Uterus (tissue), 4 donors: ENCODE results near the gene ALG3. TPM values are rescaled to one million over a fixed set of nuclear protein-coding genes. Genes with fewer than 3 reads are reported as not detected.

Experiments
- DNase-seq, 2 donors: peaks; one replicate each; pipeline ENCODE4 v3.0.0-alpha.2; 2019 to 2020
- H3K27ac ChIP-seq, 2 donors: fragments of 200-600 bp; sonication (generic); 1 replicate in 1 of 2; 2 replicates in 1 of 2; pipeline ENCODE4 v1.5.1; 2016 to 2018
- H3K27me3 ChIP-seq, 2 donors: fragments of 200-600 bp; sonication (generic); one replicate each; pipeline ENCODE4 v1.5.1; 2018 to 2019; ENCODE audit warnings: control low read depth in 1 of 2
- H3K36me3 ChIP-seq, 2 donors: fragments of 200-600 bp; sonication (generic); one replicate each; pipeline ENCODE4 v1.5.1; 2019; ENCODE audit warnings: control low read depth in 1 of 2
- H3K4me1 ChIP-seq, 2 donors: fragments of 200-600 bp; sonication (generic); one replicate each; pipeline ENCODE4 v1.5.1; 2018 to 2019; ENCODE audit warnings: control low read depth in 1 of 2
- H3K4me3 ChIP-seq, 2 donors: fragments of 200-600 bp; sonication (generic); 1 replicate in 1 of 2; 2 replicates in 1 of 2; pipeline ENCODE4 v1.5.1; 2018 to 2019; ENCODE audit warnings: mild to moderate bottlenecking in 1 of 2
- H3K9me3 ChIP-seq, 2 donors: fragments of 200-600 bp; sonication (generic); one replicate each; pipeline ENCODE4 v1.5.1; 2019; ENCODE audit warnings: control low read depth in 1 of 2
- CTCF ChIP-seq, 4 experiments: fragments of 200-600 bp in 2 of 4; fragments of 450-650 bp in 2 of 4; sonication (generic) in 2 of 4; IDR thresholded peaks; one replicate each; pipeline ENCODE4 v1.5.1; 2016 to 2019; ENCODE audit warnings: antibody characterized with exemption in 4 of 4, mild to moderate bottlenecking in 2 of 4, moderate library complexity in 1 of 4
- POLR2A ChIP-seq, 2 donors: fragments of 450-650 bp; IDR thresholded peaks; one replicate each; pipeline ENCODE4 v1.6.1; 2016; ENCODE audit warnings: antibody characterized with exemption in 2 of 2, mild to moderate bottlenecking in 1 of 2, moderate library complexity in 1 of 2
- intact Hi-C: fragments of 100-400 bp; cut with DNase I; formaldehyde crosslinking; loops from one replicate; pipeline ENCODE4 v1.15.1; 2023; ENCODE audit warnings: low total_unique reads
- total RNA-seq, 4 donors: library from RNA; depleted of rRNA in 3 of 4; stranded (reverse); fragments of >200 nt in 3 of 4; gene quantifications; one replicate each; pipeline versions ENCODE4 v1.1.0 to v1.2.4, GENCODE V29; 2014 to 2023
- donor health status: DM: yes; HTN: yes; CAD: no.

The ALG3 gene
- total RNA-seq = 10 to 100 TPM; 16.5 to 77.1 (median 53.1) TPM

DNA sequence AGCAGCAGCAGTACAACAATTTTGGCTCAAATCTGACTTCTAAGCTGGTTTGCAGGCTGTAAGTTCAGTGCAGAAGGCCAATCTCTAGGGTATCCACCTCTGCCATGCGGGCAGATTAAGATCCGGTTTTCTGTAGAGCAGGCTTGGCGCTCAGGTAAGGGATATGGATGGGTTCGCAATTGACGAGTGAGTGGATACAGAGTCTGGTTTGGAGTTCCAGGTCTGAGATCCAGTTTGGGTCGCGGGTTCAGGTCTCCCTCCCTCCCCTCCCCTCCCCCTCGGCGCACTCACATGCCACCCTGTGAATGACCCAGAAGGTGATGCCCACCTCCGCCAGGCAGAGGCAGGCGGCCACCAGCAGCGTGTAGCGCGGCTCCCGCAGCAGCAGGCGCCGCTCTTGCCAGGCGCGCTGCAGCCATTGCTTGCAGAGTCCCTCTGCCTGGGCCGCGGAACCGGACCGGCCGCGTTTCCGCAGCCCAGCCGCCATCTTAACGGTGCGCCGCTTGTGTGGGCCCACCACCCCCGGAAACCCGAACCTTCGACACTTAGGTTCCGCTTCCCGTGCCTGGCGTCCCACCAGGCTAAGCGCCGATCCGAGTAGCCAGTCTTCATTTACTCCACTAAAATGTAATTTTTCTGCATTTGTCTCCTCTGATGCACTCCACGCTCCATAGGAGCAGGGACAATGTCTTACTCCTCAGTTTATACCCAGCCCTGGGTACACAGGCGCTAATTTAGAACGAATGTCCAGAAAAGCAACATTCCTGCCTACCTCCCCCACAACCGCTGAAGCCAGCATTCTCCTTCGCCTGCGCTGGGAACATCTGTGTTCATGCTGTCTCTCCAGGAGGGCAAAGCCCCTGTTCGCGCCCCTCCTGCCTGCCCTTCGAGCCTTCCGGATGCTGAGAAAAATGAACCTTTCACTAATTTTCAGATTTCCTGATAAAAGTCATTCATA is at the start of gene ALG3:
ALG3 (minus strand) TSS at position 509 of the 958 bp plus-strand sequence; CDS start at position 487, 22 bp downstream.
- Histone ChIP-seq H3K27me3 (no peaks in the 10 kb centered on the region), H3K4me3 (peak within 1 kb of the TSS; percentile 76 to 97), H3K9me3 (no peaks in the 10 kb centered on the region), H3K4me1 (no peaks in the 10 kb centered on the region), H3K27ac (peak within 1 kb of the TSS; percentile 79 to 84), H3K36me3 (no peaks in the 10 kb centered on the region)
- intact Hi-C loops = loop anchor here (5.0 kb wide), 1 partner anchor 116 kb away; no protein-coding TSS in a partner anchor
- TF ChIP-seq CTCF (IDR thresholded peaks at IDR 0.05) = peak in 1 of 4 experiments; percentile 35
- peak in 1 of 2 donors; percentile 50 for TF ChIP-seq POLR2A (IDR thresholded peaks at IDR 0.05)
- DNase-seq = peak; percentile 79 to 86

GRCh38 chr3:184296616-184297015 is 47.9 kb upstream of the ALG3 start:
- Histone ChIP-seq H3K36me3 (no peaks in the 10 kb centered on the region), H3K4me3 (no peak overlapping the region), H3K27me3 (no peaks in the 10 kb centered on the region), H3K9me3 (no peaks in the 10 kb centered on the region), H3K4me1 (peaks cover 0 to 5% of the 10 kb centered on the region in 2 donors), H3K27ac (no peak overlapping the region)
- intact Hi-C loops = no loop called here
- no peak for DNase-seq
- TF ChIP-seq CTCF (IDR thresholded peaks at IDR 0.05) (no peak), POLR2A (IDR thresholded peaks at IDR 0.05) (no peak)

- intact Hi-C loops = no loop called here
- H3K4me3 ChIP-seq = no peak overlapping the region
- TF ChIP-seq CTCF (IDR thresholded peaks at IDR 0.05) (no peak), POLR2A (IDR thresholded peaks at IDR 0.05) (no peak)
Observed at GRCh38 chr3:184295771-184296170, 47.0 kb upstream of the ALG3 start.

GRCh38 chr3:184291738-184292445 is 43.1 kb upstream of the ALG3 start:
- Histone ChIP-seq H3K9me3 (no peaks in the 10 kb centered on the region), H3K27me3 (peaks cover 0 to 4% of the 10 kb centered on the region in 2 donors), H3K27ac (no peak overlapping the region), H3K4me3 (no peak overlapping the region), H3K36me3 (no peaks in the 10 kb centered on the region), H3K4me1 (no peaks in the 10 kb centered on the region)
- TF ChIP-seq CTCF (IDR thresholded peaks at IDR 0.05) (no peak), POLR2A (IDR thresholded peaks at IDR 0.05) (no peak)
- no peak for DNase-seq
- intact Hi-C loops = no loop called here

More at GRCh38 chr3:184295771-184296170, 47.0 kb upstream of the ALG3 start:
- DNase-seq = no peak
- Histone ChIP-seq H3K27me3 (no peaks in the 10 kb centered on the region), H3K9me3 (no peaks in the 10 kb centered on the region), H3K27ac (no peak overlapping the region), H3K4me1 (peaks cover 0 to 5% of the 10 kb centered on the region in 2 donors), H3K36me3 (no peaks in the 10 kb centered on the region)
